IMR-90 (cell line): ENCODE measurements around the gene IKBIP. TPM values are rescaled to one million over a fixed set of nuclear protein-coding genes. Genes with fewer than 3 reads are reported as not detected.

Source experiments
- ATAC-seq: fragments of 200-7000 bp; cut with Tn5 transposase; 2 replicates; pipeline ENCODE4 v1.9.1; 2020; ENCODE audit warnings: low read depth, mild to moderate bottlenecking, moderate library complexity
- BruUV-seq: library from RNA; stranded (reverse); fragments of 400-500 nt; replicated peaks from 2 replicates; lab custom pipeline; 2021; lab: Mats Ljungman, UMichigan
- CTCF ChIA-PET: fragments of 300-600 bp; formaldehyde crosslinking; extraction: SDS; loops from one replicate; lab custom pipeline; 2021; ENCODE audit warnings: antibody characterized with exemption; lab: Yijun Ruan, JAX
- POLR2A ChIA-PET: fragments of 300-600 bp; sonication (Branson Sonifier 250); formaldehyde crosslinking; loops from one replicate; lab custom pipeline; 2022; ENCODE audit warnings: antibody characterized with exemption; ENCODE audit not compliant: unreplicated experiment; lab: Charles Lee
- DNase-seq: peaks from one replicate; pipeline ENCODE4 v3.0.0; 2013
- H2AFZ ChIP-seq: replicated peaks from 2 replicates; pipeline ENCODE3; 2013; ENCODE audit warnings: low read length, mild to moderate bottlenecking; ENCODE audit not compliant: poor library complexity
- H2AK5ac ChIP-seq: 2 replicates; pipeline ENCODE4 v1.6.1; 2013; ENCODE audit warnings: low read depth, low read length, inconsistent platforms
- H2AK9ac ChIP-seq: replicated peaks from 2 replicates; pipeline ENCODE3; 2013; ENCODE audit warnings: mild to moderate bottlenecking, low read depth, low read length, moderate library complexity; ENCODE audit not compliant: poor library complexity
- H2BK120ac ChIP-seq: 2 replicates; pipeline ENCODE4 v1.6.1; 2013; ENCODE audit warnings: low read depth, low read length, inconsistent platforms
- H2BK15ac ChIP-seq: 3 replicates; pipeline ENCODE4 v1.6.1; 2013; ENCODE audit warnings: low read depth, low read length, inconsistent platforms
- H2BK20ac ChIP-seq: 2 replicates; pipeline ENCODE4 v1.6.1; 2013; ENCODE audit warnings: low read depth, mild to moderate bottlenecking, inconsistent platforms, low read length, moderate library complexity
- H2BK5ac ChIP-seq: 2 replicates; pipeline ENCODE4 v1.6.1; 2013; ENCODE audit warnings: mild to moderate bottlenecking, low read depth, low read length, inconsistent platforms; ENCODE audit not compliant: poor library complexity, severe bottlenecking
- H3K14ac ChIP-seq: replicated peaks from 2 replicates; pipeline ENCODE4 v1.6.1; 2013; ENCODE audit warnings: low read depth, low read length, inconsistent platforms
- H3K18ac ChIP-seq: 2 replicates; pipeline ENCODE4 v1.6.1; 2013; ENCODE audit warnings: low read depth, low read length, control low read depth
- H3K23ac ChIP-seq: 2 replicates; pipeline ENCODE4 v1.6.1; 2013; ENCODE audit warnings: low read depth, low read length, inconsistent platforms
- H3K27ac ChIP-seq: 2 replicates; pipeline ENCODE4 v1.5.1; 2013; ENCODE audit warnings: mild to moderate bottlenecking, control low read depth, low read length; ENCODE audit not compliant: insufficient read depth
- H3K27me3 ChIP-seq: 2 replicates; pipeline ENCODE4 v1.6.1; 2013; ENCODE audit warnings: low read length; ENCODE audit not compliant: control insufficient read depth, insufficient read depth
- H3K36me3 ChIP-seq: 2 replicates; pipeline ENCODE4 v1.6.1; 2013; ENCODE audit warnings: low read length, mixed read lengths; ENCODE audit not compliant: control insufficient read depth, insufficient read depth
- H3K4ac ChIP-seq: 2 replicates; pipeline ENCODE4 v1.6.1; 2013; ENCODE audit warnings: low read depth, low read length, inconsistent platforms
- H3K4me1 ChIP-seq: 2 replicates; pipeline ENCODE4 v1.6.1; 2013; ENCODE audit warnings: low read length, mixed read lengths; ENCODE audit not compliant: control insufficient read depth, insufficient read depth
- H3K4me2 ChIP-seq: 2 replicates; pipeline ENCODE4 v1.6.1; 2013; ENCODE audit warnings: low read depth, mild to moderate bottlenecking, control low read depth, low read length, moderate library complexity
- H3K4me3 ChIP-seq: 2 replicates; pipeline ENCODE4 v1.5.1; 2013; ENCODE audit warnings: low read depth, mild to moderate bottlenecking, control low read depth, low read length, moderate library complexity; ENCODE audit not compliant: insufficient read depth
- H3K56ac ChIP-seq: 2 replicates; pipeline ENCODE4 v1.6.1; 2013; ENCODE audit warnings: low read length, inconsistent platforms; ENCODE audit not compliant: insufficient read depth; ENCODE audit errors: extremely low read depth
- H3K79me1 ChIP-seq, 2 experiments: 2 replicates each; pipeline ENCODE4 v1.6.1; 2013; ENCODE audit warnings: low read length in 2 of 2, inconsistent platforms in 1 of 2, low read depth in 1 of 2
- H3K9ac ChIP-seq: 2 replicates; pipeline ENCODE4 v1.6.1; 2013; ENCODE audit warnings: low read depth, low read length, control low read depth
- H3K9me1 ChIP-seq: 2 replicates; pipeline ENCODE4 v1.6.1; 2013; ENCODE audit warnings: low read length, inconsistent platforms; ENCODE audit not compliant: insufficient read depth
- H3K9me3 ChIP-seq: 2 replicates; pipeline ENCODE4 v1.6.1; 2013; ENCODE audit warnings: low read length; ENCODE audit not compliant: control insufficient read depth, insufficient read depth
- H4K20me1 ChIP-seq: 2 replicates; pipeline ENCODE4 v1.6.1; 2013; ENCODE audit warnings: low read length, inconsistent platforms; ENCODE audit not compliant: insufficient read depth
- H4K5ac ChIP-seq: 2 replicates; pipeline ENCODE4 v1.6.1; 2013; ENCODE audit warnings: mild to moderate bottlenecking, low read depth, low read length, control low read depth
- H4K8ac ChIP-seq, 2 experiments: 2 replicates each; pipeline ENCODE4 v1.6.1; 2013; ENCODE audit warnings: low read depth in 2 of 2, low read length in 2 of 2, control low read depth in 1 of 2, inconsistent platforms in 1 of 2
- H4K91ac ChIP-seq: 2 replicates; pipeline ENCODE4 v1.6.1; 2013; ENCODE audit warnings: low read depth, low read length, inconsistent platforms; ENCODE audit not compliant: insufficient read depth
- BHLHE40 ChIP-seq: fragments of 150-350 bp; IDR thresholded peaks from 2 replicates; pipeline ENCODE4 v1.6.1; 2016; ENCODE audit warnings: mild to moderate bottlenecking, low read depth, low read length
- CEBPB ChIP-seq: IDR thresholded peaks from 2 replicates; pipeline ENCODE4 v1.6.1; 2012; ENCODE audit warnings: low read depth, low read length, improper control_type of control experiment
- CHD1 ChIP-seq: IDR thresholded peaks from 2 replicates; pipeline ENCODE4 v1.6.1; 2012; ENCODE audit warnings: low read depth, low read length, improper control_type of control experiment
- CTCF ChIP-seq: conservative IDR thresholded peaks from 2 replicates; pipeline ENCODE4 v1.5.1; 2012; ENCODE audit warnings: mild to moderate bottlenecking, low read depth, low read length, improper control_type of control experiment
- FOS ChIP-seq: fragments of 150-350 bp; IDR thresholded peaks from 2 replicates; pipeline ENCODE4 v1.6.1; 2016; ENCODE audit warnings: low read depth, low read length
- MAFK ChIP-seq: IDR thresholded peaks from 2 replicates; pipeline ENCODE4 v1.6.1; 2012; ENCODE audit warnings: low read depth, low read length, improper control_type of control experiment
- MAZ ChIP-seq: IDR thresholded peaks from 2 replicates; pipeline ENCODE4 v1.6.1; 2012; ENCODE audit warnings: low read depth, mild to moderate bottlenecking, low read length, improper control_type of control experiment, moderate library complexity, borderline replicate concordance
- MXI1 ChIP-seq: IDR thresholded peaks from 2 replicates; pipeline ENCODE4 v1.6.1; 2012; ENCODE audit warnings: low read depth, mild to moderate bottlenecking, low read length, moderate library complexity, borderline replicate concordance
- NFE2L2 ChIP-seq: fragments of 150-350 bp; IDR thresholded peaks from 2 replicates; pipeline ENCODE4 v1.6.1; 2016; ENCODE audit warnings: low read depth, mild to moderate bottlenecking, low read length
- POLR2A ChIP-seq: IDR thresholded peaks from 2 replicates; pipeline ENCODE4 v1.6.1; 2012; ENCODE audit warnings: mild to moderate bottlenecking, low read depth, low read length
- RCOR1 ChIP-seq: IDR thresholded peaks from 2 replicates; pipeline ENCODE4 v1.6.1; 2012; ENCODE audit warnings: mild to moderate bottlenecking, low read length, improper control_type of control experiment; ENCODE audit not compliant: insufficient replicate concordance
- RFX5 ChIP-seq: IDR thresholded peaks from 2 replicates; pipeline ENCODE4 v1.8.0; 2012; ENCODE audit warnings: low read depth, mild to moderate bottlenecking, low read length, moderate library complexity
- SMC3 ChIP-seq: fragments of 150-350 bp; IDR thresholded peaks from 2 replicates; pipeline ENCODE4 v1.6.1; 2016; ENCODE audit warnings: low read depth, mild to moderate bottlenecking, antibody characterized with exemption, low read length, moderate library complexity
- USF2 ChIP-seq: fragments of 150-350 bp; IDR thresholded peaks from 2 replicates; pipeline ENCODE4 v1.6.1; 2017; ENCODE audit warnings: mild to moderate bottlenecking, antibody characterized with exemption, low read length, low read depth
- WGBS, 2 experiments: methylation state at CpG; one replicate each; pipeline versions ENCODE4 v1.1.5 to v1.1.7; 2013; ENCODE audit warnings: missing lambda C conversion rate in 2 of 2; ENCODE audit not compliant: insufficient read length in 1 of 2; ENCODE audit errors: extremely low coverage in 2 of 2; 5-methylcytosine and 5-hydroxymethylcytosine counted together
- dilution Hi-C: fragments of 300-500 bp; cut with HindIII; formaldehyde crosslinking; loops from one replicate; pipeline ENCODE4 v1.14.3; 2018; ENCODE audit warnings: low sequenced_read_pairs; ENCODE audit not compliant: unreplicated experiment
- in situ Hi-C: fragments of 300-500 bp; cut with MboI; formaldehyde crosslinking; loops from 3 replicates; pipeline ENCODE4 v1.14.3; 2019; ENCODE audit warnings: low sequenced_read_pairs, inconsistent platforms, mixed read lengths
- intact Hi-C: fragments of 100-400 bp; cut with micrococcal nuclease; formaldehyde crosslinking; loops from 2 replicates; pipeline ENCODE4 v1.10.0; 2022
- polyA plus RNA-seq, 3 experiments: library from polyadenylated mRNA; depleted of rRNA; stranded (reverse); fragments of >200 nt; gene quantifications; 2 replicates each; pipeline ENCODE4 v1.2.3, GENCODE V29; 2012; ENCODE audit warnings: low replicate concordance in 1 of 3
- total RNA-seq: library from RNA; depleted of rRNA; stranded (reverse); fragments of >200 nt; gene quantifications from 2 replicates; pipeline ENCODE4 v1.2.3, GENCODE V29; 2012

Gene IKBIP
- total and polyA plus RNA-seq, 2 of the 4 experiments (the other 2 are of a cell fraction) = 37.1 to 52.7 TPM

DNA sequence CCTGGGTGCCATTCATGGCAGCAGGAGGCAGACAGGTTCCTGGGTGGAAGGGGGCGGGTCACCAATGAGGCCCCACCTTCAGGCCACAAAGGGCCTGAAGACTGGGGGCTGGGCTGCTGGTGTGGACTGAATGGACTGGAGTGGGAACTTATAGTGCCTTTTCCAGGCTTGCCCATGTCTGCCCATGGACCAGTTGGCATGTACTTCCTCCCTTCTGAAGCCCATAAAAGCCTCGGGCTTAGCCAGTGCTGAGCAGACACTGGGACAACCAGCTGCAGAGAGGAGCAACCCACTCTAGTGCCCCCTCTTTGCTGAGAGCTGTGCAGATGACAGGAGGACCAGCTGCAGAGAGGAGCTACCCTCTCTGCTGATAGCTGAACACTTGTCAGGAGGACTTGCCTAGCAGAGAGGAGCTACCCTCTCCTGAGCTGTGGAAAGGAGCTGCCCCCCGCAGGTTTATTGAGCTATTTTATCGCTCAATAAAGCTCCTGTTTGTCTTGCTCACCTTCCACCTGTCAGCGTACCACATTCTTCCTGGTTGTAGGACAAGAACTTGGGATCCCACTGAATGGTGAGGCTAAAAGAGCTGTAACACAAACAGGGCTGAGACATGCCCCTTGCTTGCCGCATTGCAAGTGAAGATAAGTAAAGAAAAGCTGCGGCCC is 34.5 kb upstream of the IKBIP start:
- no peak overlapping the region for H3K4me2 ChIP-seq
- dilution Hi-C loops = no loop called here
- ChIA-PET POLR2A (no interaction called here), CTCF (no interaction called here)
- H3K56ac ChIP-seq = no peak overlapping the region
- no peak overlapping the region for H3K4me3 ChIP-seq
- H4K5ac ChIP-seq = no peak overlapping the region
- in situ Hi-C loops = no loop called here
- no peak overlapping the region for H2BK5ac ChIP-seq
- no peaks in the 10 kb centered on the region for H3K27me3 ChIP-seq
- H2BK15ac ChIP-seq = no peak overlapping the region
- no peaks in the 10 kb centered on the region for H3K4me1 ChIP-seq
- no peak overlapping the region for H2BK20ac ChIP-seq
- no peak overlapping the region for H4K91ac ChIP-seq
- H3K36me3 ChIP-seq = peaks cover 38% of the 10 kb centered on the region
- H3K9me1 ChIP-seq = no peaks in the 10 kb centered on the region
- no peaks in the 10 kb centered on the region for H4K20me1 ChIP-seq
- H2BK120ac ChIP-seq = no peak overlapping the region
- peaks cover 3 to 4% of the 10 kb centered on the region in 2 experiments for H3K79me1 ChIP-seq
- TF ChIP-seq NFE2L2 (no peak), CTCF (no peak), MXI1 (no peak), FOS (no peak), RCOR1 (no peak), RFX5 (no peak), USF2 (no peak), BHLHE40 (no peak), SMC3 (no peak), POLR2A (no peak), CHD1 (no peak), CEBPB (no peak), MAZ (no peak), MAFK (no peak)
- ATAC-seq (no peak), DNase-seq (no peak)
- no peaks in the 10 kb centered on the region for H3K9me3 ChIP-seq
- H3K23ac ChIP-seq = no peak overlapping the region
- H4K8ac ChIP-seq = no peak overlapping the region
- BruUV-seq = no TSS peak
- no peak overlapping the region for H2AK5ac ChIP-seq
- H3K27ac ChIP-seq = no peak overlapping the region
- H3K9ac ChIP-seq = no peak overlapping the region
- WGBS, 2 experiments = no CpG with 5 or more reads among the region's 7 CpGs
- H2AK9ac ChIP-seq = no peak overlapping the region
- intact Hi-C loops = no loop called here
- H3K18ac ChIP-seq = no peak overlapping the region
- no peak overlapping the region for H3K14ac ChIP-seq
- no peak overlapping the region for H3K4ac ChIP-seq
- no peak overlapping the region for H2AFZ ChIP-seq
